Peyer's patch (tissue), 4 donors: Measurements from ENCODE around the gene PPP1R12B. TPM values are rescaled to one million over a fixed set of nuclear protein-coding genes. Genes with fewer than 3 reads are reported as not detected.
"Not testable (repeated sequence)": the region's sequence is repeated elsewhere in the genome, so short reads cannot be mapped to it uniquely, and the experiment has no call there.

Source experiments
- DNase-seq, 3 donors: peaks; one replicate each; pipeline ENCODE4 v3.0.0-alpha.2; 2017 to 2019
- H3K27ac ChIP-seq, 4 donors: fragments of 200-600 bp; sonication (generic); one replicate each; pipeline ENCODE4 v1.5.1; 2016 to 2019
- H3K27me3 ChIP-seq, 2 donors: fragments of 200-600 bp; sonication (generic); one replicate each; pipeline ENCODE4 v1.5.1; 2019
- H3K36me3 ChIP-seq, 3 donors: fragments of 200-600 bp; sonication (generic); one replicate each; pipeline ENCODE4 v1.5.1; 2016 to 2019
- H3K4me1 ChIP-seq, 4 donors: fragments of 200-600 bp; sonication (generic); one replicate each; pipeline ENCODE4 v1.5.1; 2016 to 2019
- H3K4me3 ChIP-seq, 4 donors: fragments of 200-600 bp; sonication (generic); 1 replicate in 3 of 4; 2 replicates in 1 of 4; pipeline ENCODE4 v1.5.1; 2016 to 2019; ENCODE audit warnings: mild to moderate bottlenecking in 1 of 4
- H3K9me3 ChIP-seq, 4 donors: fragments of 200-600 bp; sonication (generic); one replicate each; pipeline ENCODE4 v1.5.1; 2016 to 2019; ENCODE audit warnings: mild to moderate bottlenecking in 1 of 4
- POLR2A ChIP-seq, 2 donors: fragments of 450-650 bp; IDR thresholded peaks; one replicate each; pipeline ENCODE4 v1.5.1; 2017; ENCODE audit warnings: antibody characterized with exemption in 2 of 2, mild to moderate bottlenecking in 2 of 2, moderate library complexity in 2 of 2
- total RNA-seq, 4 donors: library from RNA; depleted of rRNA; stranded (reverse); fragments of >200 nt; gene quantifications; one replicate each; pipeline ENCODE4 v1.1.0, GENCODE V29; 2016
- TF ChIP-seq, protein P1 (sequence below), 6 experiments: fragments of 450-650 bp in 4 of 6; fragments of 200-600 bp in 2 of 6; sonication (generic) in 1 of 6; IDR thresholded peaks; one replicate each; pipeline ENCODE4 v1.5.1; 2017 to 2019; ENCODE audit warnings: antibody characterized with exemption in 6 of 6, mild to moderate bottlenecking in 3 of 6, moderate library complexity in 1 of 6

Gene PPP1R12B
- total RNA-seq, 4 donors from 2014 or later = 33.1 to 131 (median 90.8) TPM

DNA sequence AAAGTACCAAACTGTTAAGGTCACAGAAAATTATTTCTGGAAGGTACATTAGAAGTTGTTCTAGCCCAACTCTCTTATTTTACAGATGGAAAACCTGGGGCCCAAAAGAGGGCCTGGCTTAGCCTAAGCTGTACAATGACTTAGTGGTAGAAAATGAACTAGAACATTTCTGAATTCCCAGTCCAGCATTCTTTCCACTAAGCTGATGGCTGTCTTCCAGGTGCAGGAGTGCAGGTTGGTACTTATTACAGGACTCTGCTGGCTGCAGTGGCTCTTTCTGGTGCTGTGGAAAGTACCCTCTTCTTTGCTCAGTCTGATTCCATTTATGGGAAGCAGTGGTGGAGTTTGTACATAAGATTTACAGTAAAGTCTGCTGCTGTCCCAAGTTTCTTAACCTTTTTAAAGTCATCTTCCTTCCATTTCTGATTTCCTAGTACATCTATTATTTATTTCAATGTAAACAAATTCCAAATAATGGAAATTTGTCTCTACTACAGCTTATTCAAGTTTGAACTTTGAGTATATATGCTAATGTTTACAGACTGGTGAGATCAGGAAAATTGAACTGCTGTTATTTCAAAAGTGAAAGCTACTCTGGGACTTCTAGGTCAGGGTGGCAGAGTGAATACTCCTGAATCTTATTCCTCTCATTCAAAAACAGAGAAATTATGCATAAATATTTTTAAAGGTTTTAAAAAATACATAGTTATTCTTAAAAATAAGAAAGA, 171.8 kb downstream of the PPP1R12B start:
- H3K4me3 ChIP-seq, H3K4me1 ChIP-seq, H3K9me3 ChIP-seq, H3K36me3 ChIP-seq, DNase-seq, H3K27me3 ChIP-seq: not testable (repeated sequence)
- peak overlapping the region in 1 of 4 donors; percentile 39 for H3K27ac ChIP-seq

DNA sequence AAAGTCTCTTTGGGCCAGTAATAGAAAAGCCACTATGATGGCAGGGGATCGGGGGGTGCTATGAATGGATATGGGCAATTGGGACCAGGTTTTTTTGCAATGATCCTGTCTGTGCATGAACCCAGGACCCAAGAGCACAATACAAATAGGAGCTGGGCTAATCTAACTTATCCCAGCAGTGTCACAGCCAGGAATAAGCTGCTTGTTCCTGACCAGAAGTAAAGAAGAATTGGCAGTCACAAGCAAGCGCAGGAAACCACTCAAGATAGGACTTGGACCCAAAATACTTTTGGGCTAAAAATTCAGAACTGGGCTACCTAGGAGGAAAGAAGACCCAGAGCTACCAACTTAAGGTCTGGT, 172.3 kb downstream of the PPP1R12B start:
- DNase-seq, H3K9me3 ChIP-seq, H3K36me3 ChIP-seq, H3K4me1 ChIP-seq, H3K27me3 ChIP-seq, H3K4me3 ChIP-seq: not testable (repeated sequence)
- H3K27ac ChIP-seq = peak overlapping the region in 1 of 4 donors; percentile 13

DNA sequence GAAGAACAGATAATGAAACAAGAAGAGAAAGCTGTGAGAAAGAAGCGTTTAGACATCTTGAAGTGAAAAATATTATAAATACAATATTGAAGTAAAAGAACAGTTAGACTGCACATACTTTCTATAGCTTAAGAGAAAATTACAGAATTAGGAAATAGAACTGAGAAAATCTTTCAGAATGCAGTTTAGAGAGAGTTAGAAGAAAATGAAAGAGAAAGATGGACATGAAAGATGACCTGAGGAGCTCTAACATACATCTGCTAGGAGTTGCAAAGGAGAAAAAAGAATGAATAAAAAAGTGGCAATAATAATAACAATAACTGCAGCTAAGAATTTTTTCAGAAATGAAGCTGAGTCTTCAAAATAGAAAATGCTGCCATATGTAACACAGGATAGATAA, 173.0 kb downstream of the PPP1R12B start:
- not testable (repeated sequence) for DNase-seq, H3K36me3 ChIP-seq

DNA sequence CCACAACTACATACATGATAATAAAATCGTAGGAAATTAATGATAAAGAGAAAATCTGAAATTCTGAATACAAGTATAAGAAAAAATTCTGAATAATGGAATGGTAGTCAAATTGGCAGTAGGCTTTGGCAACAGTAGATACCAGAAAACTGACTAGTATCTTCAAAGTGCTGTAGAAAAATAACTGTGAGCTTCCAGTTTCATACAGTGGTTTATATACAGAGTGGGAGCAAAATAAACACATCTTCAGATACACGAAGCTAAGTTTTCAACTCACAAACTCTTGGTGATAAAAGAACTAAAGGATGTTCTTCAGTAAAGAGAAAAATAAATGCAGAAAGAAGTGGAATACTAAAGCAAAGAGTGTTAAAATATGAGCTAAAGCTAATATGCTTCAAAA, 173.4 kb downstream of the PPP1R12B start:
- TF ChIP-seq, protein P1, sequence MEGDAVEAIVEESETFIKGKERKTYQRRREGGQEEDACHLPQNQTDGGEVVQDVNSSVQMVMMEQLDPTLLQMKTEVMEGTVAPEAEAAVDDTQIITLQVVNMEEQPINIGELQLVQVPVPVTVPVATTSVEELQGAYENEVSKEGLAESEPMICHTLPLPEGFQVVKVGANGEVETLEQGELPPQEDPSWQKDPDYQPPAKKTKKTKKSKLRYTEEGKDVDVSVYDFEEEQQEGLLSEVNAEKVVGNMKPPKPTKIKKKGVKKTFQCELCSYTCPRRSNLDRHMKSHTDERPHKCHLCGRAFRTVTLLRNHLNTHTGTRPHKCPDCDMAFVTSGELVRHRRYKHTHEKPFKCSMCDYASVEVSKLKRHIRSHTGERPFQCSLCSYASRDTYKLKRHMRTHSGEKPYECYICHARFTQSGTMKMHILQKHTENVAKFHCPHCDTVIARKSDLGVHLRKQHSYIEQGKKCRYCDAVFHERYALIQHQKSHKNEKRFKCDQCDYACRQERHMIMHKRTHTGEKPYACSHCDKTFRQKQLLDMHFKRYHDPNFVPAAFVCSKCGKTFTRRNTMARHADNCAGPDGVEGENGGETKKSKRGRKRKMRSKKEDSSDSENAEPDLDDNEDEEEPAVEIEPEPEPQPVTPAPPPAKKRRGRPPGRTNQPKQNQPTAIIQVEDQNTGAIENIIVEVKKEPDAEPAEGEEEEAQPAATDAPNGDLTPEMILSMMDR (IDR thresholded peaks at IDR 0.05) = no peak
- no peak for TF ChIP-seq POLR2A (IDR thresholded peaks at IDR 0.05)
- Histone ChIP-seq H3K9me3 (no peaks in the 10 kb centered on the region), H3K4me1 (peaks cover 0 to 3% (median 0%) of the 10 kb centered on the region in 4 donors), H3K4me3 (no peak overlapping the region), H3K27ac (no peak overlapping the region), H3K36me3 (no peaks in the 10 kb centered on the region), H3K27me3 (no peaks in the 10 kb centered on the region)
- no peak for DNase-seq

More for the DNA sequence above, 173.0 kb downstream of the PPP1R12B start:
- H3K27ac ChIP-seq, H3K4me1 ChIP-seq, H3K9me3 ChIP-seq, H3K4me3 ChIP-seq, H3K27me3 ChIP-seq: not testable (repeated sequence)

DNA sequence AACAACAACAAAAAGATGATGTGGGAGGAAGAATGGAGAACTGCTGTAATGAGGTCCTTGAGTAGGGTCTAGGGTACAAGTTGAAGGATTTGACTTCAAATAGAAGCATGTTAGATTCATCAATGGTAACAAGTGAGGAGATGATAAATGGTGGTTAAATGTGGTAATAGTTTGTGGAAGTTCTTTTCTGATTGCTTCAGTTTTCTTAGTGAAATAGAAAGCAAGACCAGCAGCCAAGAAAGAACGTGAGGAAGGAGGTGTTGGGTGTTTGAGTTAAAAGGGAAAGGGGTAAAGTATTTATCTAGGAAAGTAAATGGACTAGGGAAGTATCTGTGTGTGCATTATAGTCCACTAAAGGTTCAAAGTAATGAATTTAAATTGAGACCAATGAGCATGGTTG, 177.6 kb downstream of the PPP1R12B start:
- H3K27ac ChIP-seq, H3K9me3 ChIP-seq, DNase-seq, H3K4me3 ChIP-seq, H3K4me1 ChIP-seq, H3K36me3 ChIP-seq, H3K27me3 ChIP-seq: not testable (repeated sequence)

DNA sequence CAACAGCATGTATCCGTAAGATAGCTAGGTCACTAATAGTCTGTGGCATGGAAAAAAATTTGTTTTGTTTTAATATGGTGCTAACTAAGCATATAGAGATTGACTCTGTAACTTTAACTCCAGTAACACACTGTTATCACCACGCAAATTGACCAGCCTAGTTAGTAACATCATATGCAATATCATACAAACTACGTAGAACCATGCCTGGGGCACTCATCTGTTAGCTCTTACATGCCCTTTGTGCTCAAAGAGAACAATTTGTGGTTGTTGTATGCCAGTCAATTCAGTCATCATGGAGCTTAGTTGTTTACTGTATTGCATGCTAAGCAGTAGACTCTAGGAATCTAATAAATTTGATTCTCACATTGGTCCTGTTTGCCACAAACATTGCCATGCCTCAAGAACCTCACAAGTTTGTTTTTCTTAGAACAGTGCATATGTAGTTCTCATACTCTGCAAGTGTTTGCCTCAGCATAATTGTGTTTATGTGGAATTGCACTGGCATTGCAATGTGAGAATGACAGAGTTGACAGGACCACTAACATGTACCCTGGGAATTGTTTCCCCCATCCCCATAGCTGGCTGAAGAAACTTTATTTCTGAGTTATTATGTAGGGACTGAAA, 179.7 kb downstream of the PPP1R12B start:
- H3K36me3 ChIP-seq, H3K27me3 ChIP-seq, H3K9me3 ChIP-seq, H3K4me1 ChIP-seq, H3K4me3 ChIP-seq, DNase-seq, H3K27ac ChIP-seq: not testable (repeated sequence)

DNA sequence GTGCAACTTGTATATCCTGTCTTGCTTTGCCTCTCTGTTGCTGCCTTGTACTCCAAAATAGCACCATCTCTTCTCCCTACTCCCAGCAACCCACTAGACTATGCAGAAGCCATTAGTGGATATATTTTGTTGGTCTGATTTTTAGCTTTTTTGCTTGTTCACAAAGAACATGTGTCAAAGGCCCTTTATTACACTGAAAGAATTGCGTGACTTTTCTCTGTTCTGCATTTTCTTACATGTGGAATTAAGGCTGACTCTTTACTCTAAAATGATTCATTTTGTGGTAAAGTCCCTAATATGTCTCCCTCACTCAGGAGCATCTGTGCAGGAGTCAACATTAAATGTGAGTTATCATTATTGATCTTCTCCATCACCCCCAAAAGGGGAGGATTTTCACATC, 182.2 kb downstream of the PPP1R12B start:
- not testable (repeated sequence) for H3K9me3 ChIP-seq, H3K4me3 ChIP-seq, H3K4me1 ChIP-seq, H3K27ac ChIP-seq, H3K27me3 ChIP-seq, H3K36me3 ChIP-seq, DNase-seq

DNA sequence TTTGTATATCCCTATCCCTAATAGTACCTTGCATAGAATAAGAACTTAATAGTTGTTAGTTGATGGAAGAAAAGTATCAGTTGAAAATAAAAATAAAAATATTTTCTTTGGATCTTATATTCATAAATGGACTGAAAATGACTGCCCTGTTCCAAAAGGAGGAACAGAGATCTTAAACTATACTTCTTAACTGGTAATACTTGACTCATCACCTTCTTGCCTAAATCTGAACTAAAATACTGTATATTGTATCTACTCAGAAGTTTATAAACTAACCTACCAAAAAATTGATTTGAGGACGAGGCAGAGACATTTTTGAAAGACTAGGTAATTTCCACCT, 182.9 kb downstream of the PPP1R12B start:
- Histone ChIP-seq H3K27me3 (no peaks in the 10 kb centered on the region), H3K4me3 (no peak overlapping the region), H3K36me3 (no peaks in the 10 kb centered on the region), H3K4me1 (no peaks in the 10 kb centered on the region), H3K9me3 (no peaks in the 10 kb centered on the region), H3K27ac (no peak overlapping the region)
- no peak for TF ChIP-seq POLR2A (IDR thresholded peaks at IDR 0.05)
- DNase-seq = no peak

DNA sequence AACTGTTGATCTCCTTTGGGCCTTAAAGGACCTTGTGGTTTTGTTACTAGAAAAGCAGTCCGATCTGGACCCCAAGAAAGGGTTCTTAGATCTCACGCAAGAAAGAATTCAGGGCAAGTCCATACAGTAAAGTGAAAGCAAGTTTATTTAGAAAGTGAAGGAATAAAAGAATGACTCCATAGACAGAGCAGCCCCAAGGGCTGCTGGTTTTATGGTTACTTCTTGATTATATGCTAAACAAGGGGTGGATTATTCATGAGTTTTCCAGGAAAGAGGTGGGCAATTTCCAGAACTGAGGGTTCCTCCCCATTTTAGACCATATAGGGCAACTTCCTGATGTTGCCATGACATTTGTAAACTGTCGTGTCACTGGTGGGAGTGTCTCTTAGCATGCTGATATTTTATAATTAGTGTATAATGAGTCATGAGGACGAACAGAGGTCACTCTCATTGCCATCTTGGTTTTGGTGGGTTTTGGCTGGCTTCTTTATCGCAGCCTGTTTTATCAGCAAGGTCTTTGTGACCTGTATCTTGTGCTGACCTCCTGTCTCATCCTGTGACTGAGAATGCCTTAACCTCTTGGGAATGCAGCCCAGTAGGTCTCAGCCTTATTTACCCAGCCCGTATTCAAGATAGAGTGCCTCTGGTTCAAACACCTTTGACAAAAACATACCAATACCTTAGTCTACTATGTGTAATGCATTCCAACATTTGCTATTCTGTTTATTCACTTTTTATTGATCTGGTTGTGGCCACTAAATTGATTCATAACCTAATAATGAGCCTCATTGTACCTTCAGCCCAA, 183.5 kb downstream of the PPP1R12B start:
- not testable (repeated sequence) for H3K27me3 ChIP-seq, H3K36me3 ChIP-seq, DNase-seq, H3K4me1 ChIP-seq, H3K9me3 ChIP-seq, H3K27ac ChIP-seq, H3K4me3 ChIP-seq

DNA sequence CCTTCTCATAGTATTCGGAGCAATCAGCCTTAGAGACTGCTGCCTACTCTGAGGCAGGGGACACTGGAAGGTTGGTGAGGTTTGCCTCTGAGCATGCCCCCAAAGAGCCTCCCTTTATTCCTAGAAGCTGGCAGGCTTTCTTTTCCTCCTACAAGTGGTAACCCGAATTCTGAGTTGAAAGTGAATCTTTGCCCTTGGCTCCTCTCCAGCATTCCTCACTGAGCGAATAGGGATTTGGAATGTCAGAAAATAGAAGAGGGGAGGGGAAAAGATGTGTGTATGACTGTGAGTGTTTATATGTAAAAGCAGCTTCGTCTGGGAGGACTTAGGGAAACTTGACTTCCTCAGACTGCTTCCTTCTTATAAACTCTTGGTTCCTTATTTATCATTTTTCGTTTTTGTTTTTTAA, 190.7 kb downstream of the PPP1R12B start:
- H3K27ac ChIP-seq = peak overlapping the region; percentile 44 to 88 (median 64)
- H3K4me1 ChIP-seq, H3K36me3 ChIP-seq, H3K9me3 ChIP-seq, H3K27me3 ChIP-seq, DNase-seq: not testable (repeated sequence)
- H3K4me3 ChIP-seq = peak overlapping the region in 2 of 4 donors; percentile 17 to 45
- peak in 1 of 2 donors; percentile 14 for TF ChIP-seq POLR2A (IDR thresholded peaks at IDR 0.05)

DNA sequence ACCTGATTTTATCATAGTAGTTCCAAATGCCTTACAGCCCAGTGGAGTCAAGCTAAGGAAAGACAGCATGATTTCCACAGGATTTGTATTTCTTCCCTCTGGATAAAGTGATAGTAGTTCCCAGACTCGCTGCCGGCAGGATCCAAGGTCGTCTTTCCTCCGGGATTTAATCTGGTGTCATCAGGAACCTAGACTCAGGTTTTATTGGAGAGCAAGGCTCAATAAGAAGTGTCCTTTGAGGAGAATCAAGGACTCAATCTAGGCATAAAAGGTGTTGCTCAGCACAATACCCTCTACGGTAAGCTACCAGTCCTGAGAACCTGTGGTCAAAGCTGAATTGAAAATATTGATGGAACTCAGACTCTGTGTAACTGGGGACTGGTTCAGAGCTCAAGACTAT, 191.1 kb downstream of the PPP1R12B start:
- H3K36me3 ChIP-seq, H3K27me3 ChIP-seq, H3K4me1 ChIP-seq, H3K9me3 ChIP-seq, DNase-seq: not testable (repeated sequence)
- H3K4me3 ChIP-seq = peak overlapping the region in 3 of 4 donors; percentile 14 to 45 (median 17)
- peak overlapping the region; percentile 46 to 88 (median 61) for H3K27ac ChIP-seq
